ENCODE measurements around the gene GALNT9. TPM values are rescaled to one million over a fixed set of nuclear protein-coding genes. Genes with fewer than 3 reads are reported as not detected.
A peak's percentile ranks its signal among the peaks of the same experiment; 100 is the strongest.

The GALNT9 gene
- total RNA-seq, 1 donor from 2014 or later = not detected

DNA sequence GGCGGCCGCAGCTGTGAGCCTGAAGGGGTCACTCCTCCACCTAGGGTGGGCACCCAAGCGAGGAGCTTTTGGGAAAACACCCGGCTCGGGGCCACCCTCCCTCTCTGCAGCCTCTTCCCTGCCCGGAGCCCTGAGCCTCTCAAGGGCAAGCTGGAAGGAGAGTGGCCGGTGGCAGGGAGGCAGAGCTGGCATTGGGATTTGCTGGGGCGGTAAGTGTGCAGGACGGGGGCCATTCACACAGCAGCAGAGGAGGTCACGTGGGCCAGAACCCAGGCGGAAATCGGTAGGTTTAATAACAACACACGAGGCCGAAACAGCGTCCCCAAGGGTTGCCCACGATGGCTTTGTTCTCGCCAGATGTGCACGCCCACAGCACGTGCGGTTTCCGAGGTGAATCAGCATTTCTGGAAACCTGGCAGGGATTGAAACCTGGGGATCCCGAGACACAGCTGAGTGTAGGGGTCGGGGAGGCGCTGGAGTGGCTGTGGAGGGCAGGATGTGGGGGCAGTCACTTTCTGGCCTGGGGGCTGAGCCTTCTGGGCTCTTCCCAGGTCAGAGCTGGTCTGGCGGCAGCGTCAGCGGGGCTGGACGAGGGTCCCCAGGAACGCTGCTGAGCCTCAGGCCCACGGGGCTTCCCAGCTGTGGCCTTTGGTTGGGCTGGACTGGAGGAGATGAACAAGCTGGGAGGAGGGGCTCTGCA, 161.6 kb downstream of the GALNT9 start:
- no peaks in the 10 kb centered on the region for H3K9me3 ChIP-seq (replicated peaks)
- intact Hi-C loops (cut with micrococcal nuclease) = no loop called here
- no peak overlapping the region for H3K27ac ChIP-seq (replicated peaks)
- peak; percentile 3 for DNase-seq
- peaks cover 69% of the 10 kb centered on the region for H3K27me3 ChIP-seq (ENCODE audit: low read depth)
- H3K36me3 ChIP-seq = no peaks in the 10 kb centered on the region
- H3K4me3 ChIP-seq = no peak overlapping the region
- TF ChIP-seq, protein P1, sequence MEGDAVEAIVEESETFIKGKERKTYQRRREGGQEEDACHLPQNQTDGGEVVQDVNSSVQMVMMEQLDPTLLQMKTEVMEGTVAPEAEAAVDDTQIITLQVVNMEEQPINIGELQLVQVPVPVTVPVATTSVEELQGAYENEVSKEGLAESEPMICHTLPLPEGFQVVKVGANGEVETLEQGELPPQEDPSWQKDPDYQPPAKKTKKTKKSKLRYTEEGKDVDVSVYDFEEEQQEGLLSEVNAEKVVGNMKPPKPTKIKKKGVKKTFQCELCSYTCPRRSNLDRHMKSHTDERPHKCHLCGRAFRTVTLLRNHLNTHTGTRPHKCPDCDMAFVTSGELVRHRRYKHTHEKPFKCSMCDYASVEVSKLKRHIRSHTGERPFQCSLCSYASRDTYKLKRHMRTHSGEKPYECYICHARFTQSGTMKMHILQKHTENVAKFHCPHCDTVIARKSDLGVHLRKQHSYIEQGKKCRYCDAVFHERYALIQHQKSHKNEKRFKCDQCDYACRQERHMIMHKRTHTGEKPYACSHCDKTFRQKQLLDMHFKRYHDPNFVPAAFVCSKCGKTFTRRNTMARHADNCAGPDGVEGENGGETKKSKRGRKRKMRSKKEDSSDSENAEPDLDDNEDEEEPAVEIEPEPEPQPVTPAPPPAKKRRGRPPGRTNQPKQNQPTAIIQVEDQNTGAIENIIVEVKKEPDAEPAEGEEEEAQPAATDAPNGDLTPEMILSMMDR (IDR thresholded peaks at IDR 0.05; ENCODE audit: borderline replicate concordance) = no peak
- peaks cover 2% of the 10 kb centered on the region for H3K4me1 ChIP-seq

DNA sequence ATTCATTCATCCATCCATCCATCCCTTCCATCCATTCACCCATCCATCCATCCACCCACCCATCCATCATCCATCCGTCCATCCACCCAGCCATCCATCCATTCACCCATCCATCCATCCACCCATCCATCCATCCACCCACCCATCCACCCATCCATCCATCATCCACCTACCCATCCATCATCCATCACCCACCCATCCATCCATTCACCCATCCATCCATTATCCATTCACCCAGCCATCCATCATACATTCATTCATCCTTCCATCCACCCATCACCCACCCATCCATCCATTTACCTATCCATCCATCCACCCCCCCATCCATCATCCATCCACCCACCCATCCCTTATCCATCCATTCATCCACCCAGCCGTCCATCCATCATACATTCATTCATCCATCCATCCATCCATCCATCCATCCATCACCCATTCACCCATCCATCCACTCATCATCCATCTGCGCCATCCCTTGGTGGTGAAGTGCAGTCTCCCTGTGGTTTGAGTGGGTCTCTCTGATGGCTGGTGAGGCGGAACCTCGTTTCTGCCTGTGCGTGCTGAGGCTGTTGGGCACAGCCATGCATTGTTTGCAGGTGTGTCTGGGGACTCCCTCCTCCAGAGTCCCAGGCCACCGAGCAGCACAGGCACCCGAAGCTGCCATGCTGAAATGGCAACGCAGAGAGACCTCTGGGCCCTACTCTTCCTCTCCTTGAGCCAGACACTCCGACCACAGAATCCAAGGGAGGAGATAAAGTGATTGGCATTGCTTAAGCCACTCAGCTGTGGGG, 162.4 kb downstream of the GALNT9 start:
- no peaks in the 10 kb centered on the region for H3K9me3 ChIP-seq (replicated peaks)
- H3K4me3 ChIP-seq = no peak overlapping the region
- TF ChIP-seq, protein P1 (IDR thresholded peaks at IDR 0.05; ENCODE audit: borderline replicate concordance) = no peak
- no peak for DNase-seq
- no peak overlapping the region for H3K27ac ChIP-seq (replicated peaks)
- H3K36me3 ChIP-seq = no peaks in the 10 kb centered on the region
- H3K4me1 ChIP-seq = peaks cover 4% of the 10 kb centered on the region
- intact Hi-C loops (cut with micrococcal nuclease) = no loop called here
- H3K27me3 ChIP-seq (ENCODE audit: low read depth) = peaks cover 69% of the 10 kb centered on the region

DNA sequence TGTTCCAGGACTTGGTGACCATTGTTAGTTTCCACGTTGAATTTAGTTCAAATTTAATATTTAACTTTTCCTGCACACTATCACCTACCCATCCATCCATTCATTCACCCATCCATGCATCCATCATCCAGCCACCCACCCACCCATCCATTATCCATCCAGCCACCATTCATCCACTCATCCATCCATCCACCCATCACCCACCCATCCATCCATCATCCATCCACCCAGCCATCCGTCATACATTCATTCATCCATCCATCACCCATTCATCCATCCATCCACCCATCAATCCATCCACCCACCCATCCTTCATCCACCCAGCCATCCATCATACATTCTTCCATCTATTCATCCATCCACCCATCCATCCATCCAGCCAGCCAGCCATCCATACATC, 163.3 kb downstream of the GALNT9 start:
- Histone ChIP-seq H3K4me3 (no peak overlapping the region), H3K4me1 (peaks cover 4% of the 10 kb centered on the region), H3K27me3 (ENCODE audit: low read depth) (peaks cover 63% of the 10 kb centered on the region), H3K9me3 (replicated peaks) (no peaks in the 10 kb centered on the region), H3K36me3 (no peaks in the 10 kb centered on the region), H3K27ac (replicated peaks) (no peak overlapping the region)
- intact Hi-C loops (cut with micrococcal nuclease) = no loop called here
- TF ChIP-seq, protein P1 (IDR thresholded peaks at IDR 0.05; ENCODE audit: borderline replicate concordance) = no peak
- no peak for DNase-seq

DNA sequence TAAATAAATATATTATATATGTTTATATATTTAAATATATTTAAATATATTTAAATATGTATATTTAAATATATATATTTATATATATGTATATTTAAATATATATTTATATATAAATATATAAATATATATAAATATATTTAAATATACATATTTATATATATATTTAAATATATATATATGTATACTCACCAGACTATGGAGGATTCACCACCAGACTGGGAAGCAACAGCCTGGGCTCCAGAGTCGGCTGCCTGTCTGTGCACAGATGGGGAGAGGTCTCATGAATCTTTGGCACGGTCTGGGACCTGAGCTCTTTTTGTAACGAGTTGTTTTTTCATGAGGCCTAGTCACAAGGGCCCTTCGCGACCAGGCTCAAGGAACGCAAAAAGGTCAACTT, 163.8 kb downstream of the GALNT9 start:
- H3K27me3 ChIP-seq (ENCODE audit: low read depth) = peaks cover 63% of the 10 kb centered on the region
- intact Hi-C loops (cut with micrococcal nuclease) = no loop called here
- H3K4me1 ChIP-seq = peaks cover 4% of the 10 kb centered on the region
- no peaks in the 10 kb centered on the region for H3K36me3 ChIP-seq
- H3K4me3 ChIP-seq = no peak overlapping the region
- no peak overlapping the region for H3K27ac ChIP-seq (replicated peaks)
- H3K9me3 ChIP-seq (replicated peaks) = no peaks in the 10 kb centered on the region
- TF ChIP-seq, protein P1 (IDR thresholded peaks at IDR 0.05; ENCODE audit: borderline replicate concordance) = no peak
- no peak for DNase-seq

DNA sequence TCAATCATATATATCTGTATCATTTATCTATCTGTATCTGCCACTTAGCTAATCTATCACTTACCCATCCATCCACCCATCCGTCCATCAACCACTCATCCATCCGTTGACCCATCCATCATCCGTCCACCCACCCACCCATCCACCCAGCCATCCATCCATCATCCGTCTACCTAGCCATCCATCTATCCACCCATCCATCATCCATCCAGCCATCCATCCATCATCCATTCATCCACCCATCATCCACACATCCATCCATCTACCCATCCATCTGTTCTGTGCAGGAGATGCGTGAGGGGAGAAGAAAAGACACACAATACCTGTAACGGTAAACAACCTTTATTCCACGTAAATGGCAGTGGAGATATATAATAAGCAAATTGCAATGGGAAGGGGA, 165.0 kb downstream of the GALNT9 start:
- Histone ChIP-seq H3K27me3 (ENCODE audit: low read depth) (peaks cover 62% of the 10 kb centered on the region), H3K9me3 (replicated peaks) (no peaks in the 10 kb centered on the region), H3K4me3 (no peak overlapping the region), H3K36me3 (no peaks in the 10 kb centered on the region), H3K4me1 (peaks cover 4% of the 10 kb centered on the region), H3K27ac (replicated peaks) (no peak overlapping the region)
- TF ChIP-seq, protein P1 (IDR thresholded peaks at IDR 0.05; ENCODE audit: borderline replicate concordance) = no peak
- intact Hi-C loops (cut with micrococcal nuclease) = no loop called here
- no peak for DNase-seq

All from left ventricle myocardium inferior (tissue), 1 donor.